Activated CD4-positive, alpha-beta T cell treated with anti-CD3 and anti-CD28 coated beads, Interleukin-2, amount 10 ng/mL, durations not matched to agents 24 days and 14 days (primary cell): Measurements from ENCODE around the gene ITGB1BP2. TPM values are rescaled to one million over a fixed set of nuclear protein-coding genes. Genes with fewer than 3 reads are reported as not detected.
"Not testable (repeated sequence)": the region's sequence is repeated elsewhere in the genome, so short reads cannot be mapped to it uniquely, and the experiment has no call there.

Experiments
- DNase-seq: peaks from one replicate; pipeline ENCODE4 v3.0.0; 2022
- H3K27ac Mint-ChIP-seq: one replicate; pipeline ENCODE4 v1.8.0; 2022; ENCODE audit warnings: mild to moderate bottlenecking, mixed read lengths
- H3K27me3 Mint-ChIP-seq: one replicate; pipeline ENCODE4 v1.8.0; 2022; ENCODE audit warnings: mixed read lengths
- H3K36me3 Mint-ChIP-seq: one replicate; pipeline ENCODE4 v1.8.0; 2022; ENCODE audit warnings: low read depth, mild to moderate bottlenecking, mixed read lengths
- H3K4me1 Mint-ChIP-seq: one replicate; pipeline ENCODE4 v1.8.0; 2021; ENCODE audit warnings: mixed read lengths
- H3K4me3 Mint-ChIP-seq: one replicate; pipeline ENCODE4 v1.8.0; 2022; ENCODE audit warnings: mild to moderate bottlenecking, moderate library complexity, mixed read lengths
- H3K9me3 Mint-ChIP-seq: one replicate; pipeline ENCODE4 v1.8.0; 2021; ENCODE audit warnings: mixed read lengths
- intact Hi-C: fragments of 100-400 bp; cut with micrococcal nuclease; formaldehyde crosslinking; loops from one replicate; pipeline ENCODE4 v1.15.1; 2023
- total RNA-seq: library from RNA; stranded (reverse); gene quantifications from 2 replicates; pipeline ENCODE4 v1.2.3, GENCODE V29; 2022

ITGB1BP2 gene
- 6.4 and 7.3 TPM in 2 replicates for total RNA-seq

GRCh38 chrX:71301195-71301924 is at the start of gene ITGB1BP2:
TSS of gene ITGB1BP2 (plus strand) at chrX:71301750. CDS start at chrX:71301807, 57 bp downstream.
- H3K27ac Mint-ChIP-seq: peak within 1 kb of the TSS; percentile 57
- intact Hi-C loops: no loop called here
- H3K36me3 Mint-ChIP-seq: peaks cover 66% of the 10 kb centered on the region
- no peak within 1 kb of the TSS for H3K4me3 Mint-ChIP-seq
- DNase-seq: no peak
- no peaks in the 10 kb centered on the region for H3K27me3 Mint-ChIP-seq
- H3K4me1 Mint-ChIP-seq: peaks cover 19% of the 10 kb centered on the region
- H3K9me3 Mint-ChIP-seq: no peaks in the 10 kb centered on the region

- H3K36me3 Mint-ChIP-seq: peaks cover 23% of the 10 kb centered on the region
- H3K27ac Mint-ChIP-seq: peak overlapping the region; percentile 12
- H3K27me3 Mint-ChIP-seq: peaks cover 2% of the 10 kb centered on the region
These were observed 49.3 kb upstream of the ITGB1BP2 start for GRCh38 chrX:71252221-71252620.

DNA sequence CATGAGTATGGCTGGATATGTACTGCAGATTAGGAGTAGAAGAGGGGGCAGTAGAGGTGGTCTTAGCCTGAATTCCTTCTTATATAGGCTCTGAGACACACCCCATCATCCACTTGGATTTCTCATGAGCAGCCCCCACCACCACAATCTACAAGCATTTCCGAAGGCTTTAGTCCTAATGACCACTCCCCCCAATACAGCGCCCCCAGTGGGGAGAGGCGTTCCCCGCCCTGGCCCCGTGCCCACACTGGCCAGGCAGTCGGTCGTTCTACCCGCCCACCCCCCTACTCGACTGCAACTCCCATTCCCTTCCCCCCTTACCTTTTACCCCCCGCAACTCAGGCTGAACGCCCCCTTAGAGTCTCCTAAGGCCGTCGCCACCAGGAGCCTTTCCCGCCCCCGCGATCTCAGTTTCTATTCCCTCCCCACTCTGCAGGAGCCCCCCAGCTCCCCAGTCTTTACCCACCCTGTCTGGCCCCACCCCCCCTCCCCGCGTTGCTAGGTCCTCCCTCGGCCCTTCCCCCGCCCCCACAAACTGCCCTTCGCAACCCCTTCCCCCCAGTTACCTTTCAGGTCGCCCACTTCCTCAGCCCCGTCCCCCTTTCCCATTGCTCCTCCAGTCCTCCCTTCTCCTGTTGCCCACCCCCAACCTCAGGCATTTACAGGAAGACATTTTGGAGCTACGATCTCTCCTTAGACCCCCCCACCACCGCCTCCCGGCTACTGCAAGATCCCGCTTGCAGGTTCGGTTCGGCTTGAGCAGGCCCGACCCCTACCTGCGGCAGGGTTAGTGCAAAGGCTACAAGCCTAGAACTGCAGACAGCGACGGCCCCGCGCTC is 48.1 kb upstream of the ITGB1BP2 start:
- Mint-ChIP-seq H3K9me3 (no peaks in the 10 kb centered on the region), H3K27me3 (peaks cover 2% of the 10 kb centered on the region), H3K4me1 (peaks cover 28% of the 10 kb centered on the region), H3K4me3 (peak overlapping the region; percentile 93), H3K27ac (peak overlapping the region; percentile 88), H3K36me3 (peaks cover 18% of the 10 kb centered on the region)
- intact Hi-C loops: loop anchor here (1.0 to 10.0 kb wide), 6 partner anchors 30 to 596 kb away; partner anchors contain the start of genes CXorf65, NONO and TAF1
- peak; percentile 80 for DNase-seq

More at GRCh38 chrX:71252221-71252620, 49.3 kb upstream of the ITGB1BP2 start:
- Mint-ChIP-seq H3K9me3 (no peaks in the 10 kb centered on the region), H3K4me3 (peak overlapping the region; percentile 93), H3K4me1 (peaks cover 28% of the 10 kb centered on the region)
- no peak for DNase-seq
- intact Hi-C loops: loop anchor here (5.0 to 10.0 kb wide), 4 partner anchors 55 to 595 kb away; partner anchors contain the start of gene CXorf65

DNA sequence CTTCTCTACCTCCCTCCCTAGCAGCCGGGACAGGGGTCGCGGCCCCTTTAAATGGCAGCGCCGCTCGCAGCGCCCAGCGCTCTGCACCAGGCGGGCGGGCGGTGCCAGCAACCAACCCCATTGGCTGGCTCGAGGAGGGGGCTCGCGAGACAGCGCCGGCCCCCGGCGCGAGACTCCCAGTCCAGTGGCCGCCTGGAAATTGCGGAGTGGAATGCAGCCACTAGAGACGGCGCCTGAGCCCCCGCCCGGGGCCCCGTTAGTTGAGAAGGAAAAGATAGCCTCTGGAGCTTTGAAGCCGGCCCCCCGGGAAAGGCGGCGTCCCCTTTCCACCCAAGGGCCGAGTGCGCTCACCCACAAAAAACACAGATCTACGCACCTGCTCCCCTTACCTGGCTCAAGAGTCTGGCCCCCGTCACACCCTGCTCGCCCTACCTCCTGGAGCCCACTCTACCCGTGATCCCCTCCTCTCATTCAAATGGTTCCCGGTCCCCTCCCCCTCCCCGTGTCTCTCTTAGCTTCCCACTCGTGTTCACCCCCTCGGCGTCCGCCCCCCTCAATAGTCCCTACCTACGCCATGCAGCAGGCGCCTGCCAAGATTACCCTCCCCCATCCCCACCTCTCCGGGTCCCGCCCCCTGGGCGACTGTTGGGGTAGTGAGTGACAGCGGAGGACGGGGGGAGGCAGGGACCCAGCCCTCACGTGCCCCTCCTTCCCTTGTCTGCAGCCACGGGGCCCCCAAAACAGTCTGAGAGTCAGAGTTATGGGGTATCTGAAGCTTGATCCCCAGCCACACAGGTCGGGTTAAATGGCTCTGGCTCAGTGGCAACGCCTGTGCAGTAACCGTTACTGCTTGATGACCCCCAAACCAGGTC is 47.2 kb upstream of the ITGB1BP2 start, which contains the start of gene ZMYM3:
TSS of gene ZMYM3 (minus strand) at position 49 of the 872 bp plus-strand sequence. CDS start 885 bp downstream, outside the sequence.
- peak; percentile 92 for DNase-seq
- peaks cover 28% of the 10 kb centered on the region for H3K4me1 Mint-ChIP-seq
- H3K36me3 Mint-ChIP-seq: peaks cover 12% of the 10 kb centered on the region
- peaks cover 2% of the 10 kb centered on the region for H3K27me3 Mint-ChIP-seq
- intact Hi-C loops: loop anchor here (1.0 to 10.0 kb wide), 6 partner anchors 29 to 597 kb away; partner anchors contain the start of genes CXorf65, NONO and TAF1
- H3K9me3 Mint-ChIP-seq: no peaks in the 10 kb centered on the region
- H3K27ac Mint-ChIP-seq: peak within 1 kb of the TSS; percentile 88
- peak within 1 kb of the TSS; percentile 93 for H3K4me3 Mint-ChIP-seq

DNA sequence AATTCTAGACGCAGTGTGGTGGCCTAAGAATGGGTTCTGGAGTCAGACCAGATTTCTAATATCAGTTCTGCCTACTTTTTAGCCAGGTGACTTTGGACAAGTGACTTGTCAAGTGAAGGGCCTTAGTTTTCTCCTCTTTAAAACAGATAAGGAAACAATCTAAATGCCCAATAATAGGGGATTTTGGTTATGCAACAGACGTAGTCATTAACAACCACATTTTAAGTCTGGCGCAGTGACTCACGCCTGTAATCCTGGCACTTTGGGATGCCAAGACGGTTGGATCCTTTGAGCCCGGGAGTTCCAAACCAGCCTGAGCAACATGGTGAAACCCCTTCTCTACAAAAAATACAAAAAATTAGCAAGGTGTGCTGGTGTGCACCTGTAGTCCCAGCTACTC is 45.5 kb upstream of the ITGB1BP2 start:
- peaks cover 4% of the 10 kb centered on the region for H3K36me3 Mint-ChIP-seq
- H3K9me3 Mint-ChIP-seq: no peaks in the 10 kb centered on the region
- intact Hi-C loops: loop anchor here (10.0 kb wide), 1 partner anchor 151 kb away; the partner anchor contains the start of gene CXorf65
- peaks cover 26% of the 10 kb centered on the region for H3K4me1 Mint-ChIP-seq
- peak overlapping the region; percentile 26 for H3K27ac Mint-ChIP-seq
- H3K4me3 Mint-ChIP-seq: no peak overlapping the region
- peaks cover 2% of the 10 kb centered on the region for H3K27me3 Mint-ChIP-seq
- DNase-seq: no peak

DNA sequence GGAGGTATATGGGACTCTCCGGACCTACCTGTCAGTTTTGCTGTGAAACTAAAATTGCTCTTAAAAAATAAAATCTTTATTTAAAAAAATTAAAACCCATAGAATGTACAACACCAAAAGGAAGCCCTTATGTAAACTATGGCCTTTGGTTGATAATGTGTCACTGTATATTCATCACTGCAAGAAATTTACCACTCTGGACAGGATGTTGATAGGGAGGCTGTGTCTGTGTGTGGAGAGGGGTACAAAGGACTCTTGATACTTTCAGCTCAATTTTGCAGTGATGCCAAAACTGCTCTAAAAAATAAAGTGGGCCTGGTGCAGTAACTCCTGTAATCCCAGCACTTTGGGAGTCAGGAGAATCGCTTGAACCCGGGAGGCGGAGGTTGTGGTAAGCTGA is 44.7 kb upstream of the ITGB1BP2 start:
- no peak overlapping the region for H3K4me3 Mint-ChIP-seq
- no peaks in the 10 kb centered on the region for H3K36me3 Mint-ChIP-seq
- H3K4me1 Mint-ChIP-seq: peaks cover 20% of the 10 kb centered on the region
- DNase-seq: no peak
- H3K9me3 Mint-ChIP-seq: no peaks in the 10 kb centered on the region
- intact Hi-C loops: loop anchor here (10.0 kb wide), 1 partner anchor 152 kb away; the partner anchor contains the start of gene CXorf65
- H3K27ac Mint-ChIP-seq: no peak overlapping the region
- peaks cover 2% of the 10 kb centered on the region for H3K27me3 Mint-ChIP-seq

DNA sequence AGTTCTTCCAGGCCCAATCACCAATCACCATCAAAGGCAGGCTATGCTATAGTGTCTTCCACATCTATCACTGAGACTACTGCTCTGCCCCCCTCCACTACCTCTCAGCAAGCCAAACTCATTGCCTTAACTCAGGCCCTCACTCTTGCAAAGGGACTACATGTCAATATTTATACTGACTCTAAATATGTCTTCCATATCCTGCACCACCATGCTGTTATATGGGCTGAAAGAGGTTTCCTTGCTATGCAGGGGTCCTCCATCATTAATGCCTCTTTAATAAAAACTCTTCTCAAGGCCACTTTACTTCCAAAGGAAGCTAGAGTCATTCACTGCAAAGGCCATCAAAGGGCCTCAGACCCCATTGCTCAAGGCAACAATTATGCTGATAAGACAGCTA is 32.9 kb upstream of the ITGB1BP2 start:
- H3K4me3 Mint-ChIP-seq, H3K4me1 Mint-ChIP-seq, H3K27ac Mint-ChIP-seq, DNase-seq, intact Hi-C loops, H3K27me3 Mint-ChIP-seq, H3K9me3 Mint-ChIP-seq, H3K36me3 Mint-ChIP-seq: not testable (repeated sequence)

- H3K36me3 Mint-ChIP-seq: no peaks in the 10 kb centered on the region
- intact Hi-C loops: no loop called here
These were observed 31.7 kb upstream of the ITGB1BP2 start for GRCh38 chrX:71269801-71270395.

DNA sequence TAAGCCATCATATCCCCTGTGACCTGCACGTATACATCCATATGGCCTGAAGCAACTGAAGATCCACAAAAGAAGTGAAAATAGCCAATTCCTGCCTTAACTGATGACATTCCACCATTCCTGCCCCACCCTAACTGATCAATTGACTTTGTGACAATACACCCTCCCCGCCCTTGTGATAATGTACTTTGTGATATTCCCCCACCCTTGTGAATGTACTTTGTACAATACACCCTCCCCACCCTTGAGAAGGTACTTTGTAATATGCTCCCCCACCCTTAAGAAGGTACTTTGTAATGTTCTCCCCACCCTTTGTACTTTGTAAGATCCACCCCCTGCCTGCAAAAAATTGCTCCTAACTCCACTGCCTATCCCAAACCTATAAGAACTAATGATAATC is 29.2 kb upstream of the ITGB1BP2 start:
- H3K27me3 Mint-ChIP-seq, H3K4me1 Mint-ChIP-seq, H3K4me3 Mint-ChIP-seq, H3K9me3 Mint-ChIP-seq, H3K36me3 Mint-ChIP-seq, DNase-seq, H3K27ac Mint-ChIP-seq, intact Hi-C loops: not testable (repeated sequence)

More at GRCh38 chrX:71269801-71270395, 31.7 kb upstream of the ITGB1BP2 start:
- H3K27me3 Mint-ChIP-seq: peaks cover 1% of the 10 kb centered on the region
- no peaks in the 10 kb centered on the region for H3K9me3 Mint-ChIP-seq
- no peak overlapping the region for H3K4me3 Mint-ChIP-seq
- no peak overlapping the region for H3K27ac Mint-ChIP-seq
- H3K4me1 Mint-ChIP-seq: no peaks in the 10 kb centered on the region
- no peak for DNase-seq

DNA sequence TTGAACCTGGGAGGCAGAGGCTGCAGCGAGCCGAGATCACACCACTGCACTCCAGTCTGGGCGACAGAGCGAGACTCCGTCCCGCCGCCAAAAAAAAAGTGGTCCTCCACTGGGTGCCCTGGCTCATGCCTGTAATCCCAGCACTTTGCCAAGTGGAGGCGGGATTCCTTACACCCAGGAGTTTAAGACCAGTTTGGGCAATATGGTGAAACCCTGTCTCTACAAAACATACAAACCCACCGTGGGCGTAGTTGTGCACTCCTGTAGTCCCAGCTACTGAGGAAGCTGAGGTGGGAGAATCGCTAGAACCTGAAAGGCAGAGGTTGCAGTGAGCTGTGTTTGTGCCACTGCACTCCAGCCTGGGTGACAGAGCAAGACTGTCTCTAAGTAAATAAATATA is 20.2 kb upstream of the ITGB1BP2 start:
- intact Hi-C loops, H3K4me3 Mint-ChIP-seq, H3K9me3 Mint-ChIP-seq, H3K27me3 Mint-ChIP-seq, H3K27ac Mint-ChIP-seq: not testable (repeated sequence)
- Mint-ChIP-seq H3K4me1 (peaks cover 12% of the 10 kb centered on the region), H3K36me3 (peaks cover 16% of the 10 kb centered on the region)
- DNase-seq: peak; percentile 54

DNA sequence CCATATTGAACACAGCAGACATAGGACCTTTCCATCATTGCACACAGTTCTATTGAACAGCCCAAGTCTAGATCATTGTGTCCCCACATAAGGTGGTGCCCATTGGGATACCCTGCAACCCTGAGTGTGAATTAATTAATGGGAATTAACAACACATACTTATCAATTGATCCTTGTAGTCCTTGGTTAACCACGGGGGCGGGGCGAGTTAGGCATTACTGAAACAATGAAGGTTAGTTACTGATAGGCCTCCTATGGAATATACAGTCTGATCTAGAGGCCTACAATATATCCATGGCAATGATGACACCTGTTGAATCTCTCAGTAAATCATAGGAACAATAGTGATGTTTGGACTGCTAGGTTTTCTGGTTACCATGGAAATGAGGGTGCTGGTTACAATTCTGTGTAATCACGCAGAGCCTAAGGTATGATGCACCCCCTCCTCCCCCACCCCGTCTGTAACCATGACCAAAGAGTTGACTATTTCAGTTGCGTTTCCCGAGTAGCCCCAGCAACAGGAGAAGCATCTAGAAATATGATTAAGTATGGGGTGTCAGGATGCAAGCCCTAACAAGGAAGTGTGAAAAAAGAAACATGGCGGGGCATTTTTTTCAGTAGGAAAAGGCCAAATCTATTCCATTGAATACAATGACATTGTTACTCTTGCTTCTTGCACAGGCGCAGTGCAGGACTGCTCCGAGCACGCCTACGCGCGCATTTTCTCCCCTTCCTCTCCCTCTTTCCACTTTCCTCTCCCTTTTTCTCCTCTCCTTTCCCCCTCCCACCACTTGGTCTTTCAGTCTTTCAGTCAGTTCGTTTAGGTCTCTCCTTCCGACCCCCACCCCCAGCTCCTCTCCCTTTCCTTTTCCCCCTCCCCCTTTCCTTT is 18.8 kb upstream of the ITGB1BP2 start:
- H3K36me3 Mint-ChIP-seq: peaks cover 24% of the 10 kb centered on the region

More for the DNA sequence above, 18.8 kb upstream of the ITGB1BP2 start:
- H3K27me3 Mint-ChIP-seq: peaks cover 5% of the 10 kb centered on the region
- H3K4me3 Mint-ChIP-seq: peak overlapping the region; percentile 97
- intact Hi-C loops: loop anchor here (1.0 to 2.0 kb wide), 7 partner anchors 28 to 250 kb away; partner anchors contain the start of genes MED12, SNX12, TAF1 and ZMYM3
- peaks cover 12% of the 10 kb centered on the region for H3K4me1 Mint-ChIP-seq
- H3K27ac Mint-ChIP-seq: peak overlapping the region; percentile 99
- H3K9me3 Mint-ChIP-seq: no peaks in the 10 kb centered on the region
- no peak for DNase-seq
